ENCODE results near the gene CENPM. TPM values are rescaled to one million over a fixed set of nuclear protein-coding genes. Genes with fewer than 3 reads are reported as not detected.

The CENPM gene
- total RNA-seq, 1 donor from 2014 or later, result 1.3 TPM

DNA sequence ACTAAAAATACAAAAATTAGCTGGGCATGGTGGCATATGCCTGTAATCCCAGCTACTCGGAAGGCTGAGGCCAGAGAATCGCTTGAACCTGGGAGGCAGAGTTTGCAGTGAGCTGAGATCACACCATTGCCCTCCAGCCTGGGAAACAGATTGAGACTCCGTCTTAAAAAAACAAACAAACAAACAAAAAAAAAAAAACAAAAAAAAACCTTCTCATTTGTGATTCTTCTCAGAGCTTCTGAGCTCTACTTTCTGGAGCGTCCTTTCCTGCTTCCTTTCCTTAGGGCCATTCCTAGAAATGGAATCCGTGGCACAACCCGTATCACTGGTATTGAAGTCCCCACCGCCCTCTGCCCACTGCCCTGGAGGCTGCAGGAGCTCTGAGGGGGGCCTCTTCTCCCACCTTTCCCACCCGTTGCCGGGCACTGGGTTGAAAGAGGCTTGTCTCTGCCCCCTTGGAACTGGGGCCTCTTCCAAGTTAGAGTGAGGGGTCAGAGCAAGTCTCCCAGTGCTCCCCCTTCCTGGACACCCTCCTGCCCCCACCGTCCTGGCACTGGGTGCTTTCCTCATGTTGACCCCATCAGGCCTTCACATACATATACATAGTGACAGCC, 30.1 kb downstream of the CENPM start:
- intact Hi-C loops (cut with DNase I), result no loop called here
- DNase-seq, result no peak
- H3K9me3 ChIP-seq, result no peaks in the 10 kb centered on the region
- H3K36me3 ChIP-seq, result no peaks in the 10 kb centered on the region
- H3K4me3 ChIP-seq, result no peak overlapping the region
- TF ChIP-seq, protein P1, sequence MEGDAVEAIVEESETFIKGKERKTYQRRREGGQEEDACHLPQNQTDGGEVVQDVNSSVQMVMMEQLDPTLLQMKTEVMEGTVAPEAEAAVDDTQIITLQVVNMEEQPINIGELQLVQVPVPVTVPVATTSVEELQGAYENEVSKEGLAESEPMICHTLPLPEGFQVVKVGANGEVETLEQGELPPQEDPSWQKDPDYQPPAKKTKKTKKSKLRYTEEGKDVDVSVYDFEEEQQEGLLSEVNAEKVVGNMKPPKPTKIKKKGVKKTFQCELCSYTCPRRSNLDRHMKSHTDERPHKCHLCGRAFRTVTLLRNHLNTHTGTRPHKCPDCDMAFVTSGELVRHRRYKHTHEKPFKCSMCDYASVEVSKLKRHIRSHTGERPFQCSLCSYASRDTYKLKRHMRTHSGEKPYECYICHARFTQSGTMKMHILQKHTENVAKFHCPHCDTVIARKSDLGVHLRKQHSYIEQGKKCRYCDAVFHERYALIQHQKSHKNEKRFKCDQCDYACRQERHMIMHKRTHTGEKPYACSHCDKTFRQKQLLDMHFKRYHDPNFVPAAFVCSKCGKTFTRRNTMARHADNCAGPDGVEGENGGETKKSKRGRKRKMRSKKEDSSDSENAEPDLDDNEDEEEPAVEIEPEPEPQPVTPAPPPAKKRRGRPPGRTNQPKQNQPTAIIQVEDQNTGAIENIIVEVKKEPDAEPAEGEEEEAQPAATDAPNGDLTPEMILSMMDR (IDR thresholded peaks at IDR 0.05), result no peak
- ATAC-seq, result no peak
- peaks cover 22% of the 10 kb centered on the region for H3K4me1 ChIP-seq
- H3K27me3 ChIP-seq, result peaks cover 57% of the 10 kb centered on the region
- H3K27ac ChIP-seq, result no peak overlapping the region

DNA sequence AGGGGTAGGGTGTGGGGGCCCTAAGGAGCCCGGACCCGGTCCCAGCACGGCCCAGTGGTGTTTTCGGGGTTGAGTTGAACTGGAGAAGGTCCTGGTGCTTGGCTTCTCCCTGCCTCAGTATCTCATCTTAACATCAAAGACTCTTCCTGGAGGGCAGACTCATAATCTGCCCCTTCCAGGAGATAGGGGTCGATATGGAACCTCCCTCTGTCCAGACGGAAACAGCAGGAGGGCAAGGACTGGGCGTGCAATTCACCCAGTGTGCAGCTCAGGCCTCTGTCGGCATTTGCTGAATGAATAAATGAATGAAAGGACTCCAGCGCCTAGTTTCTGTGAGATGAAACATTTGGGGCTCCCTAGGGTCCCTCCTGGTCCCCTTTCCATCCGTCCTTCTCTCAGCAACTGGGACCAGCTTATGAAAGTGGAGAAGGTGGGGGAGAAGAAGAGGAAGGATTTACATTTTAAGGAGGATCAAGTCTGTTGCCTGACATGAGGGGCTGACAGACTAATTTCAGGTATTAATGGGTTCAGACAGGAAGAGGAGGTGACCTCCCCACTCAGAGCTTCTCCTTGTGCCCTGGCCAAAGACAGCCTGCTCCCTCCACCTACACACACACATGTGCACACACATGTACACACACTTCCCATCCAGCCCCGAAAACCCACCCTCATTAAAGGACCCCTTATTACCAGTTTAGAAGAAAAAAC, 31.0 kb downstream of the CENPM start:
- no peak overlapping the region for H3K27ac ChIP-seq
- intact Hi-C loops (cut with DNase I), result no loop called here
- H3K9me3 ChIP-seq, result no peaks in the 10 kb centered on the region
- H3K27me3 ChIP-seq, result peaks cover 67% of the 10 kb centered on the region
- TF ChIP-seq, protein P1 (IDR thresholded peaks at IDR 0.05), result no peak
- DNase-seq (no peak), ATAC-seq (no peak)
- H3K4me3 ChIP-seq, result no peak overlapping the region
- H3K36me3 ChIP-seq, result no peaks in the 10 kb centered on the region
- H3K4me1 ChIP-seq, result peaks cover 25% of the 10 kb centered on the region

DNA sequence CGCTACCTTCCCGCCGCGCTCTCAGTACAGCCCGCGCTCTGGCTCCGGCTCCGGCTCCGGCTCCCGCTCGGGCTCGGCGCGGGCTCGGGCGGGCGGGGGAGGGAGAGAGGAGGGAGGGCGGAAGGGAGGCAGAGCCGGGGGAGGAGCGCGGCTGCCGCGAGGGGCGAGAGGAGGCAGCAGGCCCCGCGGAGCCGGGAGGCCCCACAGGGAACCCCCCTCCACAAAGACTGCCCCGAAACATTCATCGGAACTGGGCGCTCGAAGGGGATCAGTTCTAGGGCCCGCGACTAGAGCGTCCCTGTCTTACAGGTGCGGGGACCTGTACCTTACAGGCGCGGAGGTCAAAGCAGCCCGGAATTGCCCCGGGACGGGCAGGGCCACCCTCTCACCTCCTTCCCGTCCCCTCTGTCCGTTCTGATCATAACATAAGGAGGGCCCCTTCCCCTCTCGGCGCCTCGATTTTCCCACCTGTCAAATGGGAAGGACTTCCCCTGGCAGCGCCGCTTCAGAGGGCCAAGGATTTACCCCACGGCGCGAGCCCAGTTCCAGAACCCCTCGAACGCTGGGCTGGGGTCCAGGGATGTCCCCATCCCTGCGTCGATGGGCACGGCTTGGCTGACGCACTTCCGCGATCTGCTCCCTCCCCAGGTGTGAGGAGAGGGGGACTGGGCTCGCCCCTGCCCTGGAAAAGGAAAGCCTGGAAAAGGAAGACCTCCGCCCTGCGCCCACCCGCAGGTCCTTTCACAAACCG, 31.7 kb downstream of the CENPM start, which contains the start of gene SHISA8:
Gene SHISA8 (minus strand): TSS at position 40 of the 751 bp plus-strand sequence. CDS start 407 bp downstream, outside the sequence.
- ATAC-seq (peak; percentile 51), DNase-seq (peak; percentile 78)
- TF ChIP-seq, protein P1 (IDR thresholded peaks at IDR 0.05), result no peak
- intact Hi-C loops (cut with DNase I), result no loop called here
- H3K4me3 ChIP-seq, result peak within 1 kb of the TSS; percentile 29
- peaks cover 32% of the 10 kb centered on the region for H3K4me1 ChIP-seq
- H3K27ac ChIP-seq, result no peak within 1 kb of the TSS
- no peaks in the 10 kb centered on the region for H3K36me3 ChIP-seq
- H3K9me3 ChIP-seq, result no peaks in the 10 kb centered on the region
- H3K27me3 ChIP-seq, result peaks cover 74% of the 10 kb centered on the region

DNA sequence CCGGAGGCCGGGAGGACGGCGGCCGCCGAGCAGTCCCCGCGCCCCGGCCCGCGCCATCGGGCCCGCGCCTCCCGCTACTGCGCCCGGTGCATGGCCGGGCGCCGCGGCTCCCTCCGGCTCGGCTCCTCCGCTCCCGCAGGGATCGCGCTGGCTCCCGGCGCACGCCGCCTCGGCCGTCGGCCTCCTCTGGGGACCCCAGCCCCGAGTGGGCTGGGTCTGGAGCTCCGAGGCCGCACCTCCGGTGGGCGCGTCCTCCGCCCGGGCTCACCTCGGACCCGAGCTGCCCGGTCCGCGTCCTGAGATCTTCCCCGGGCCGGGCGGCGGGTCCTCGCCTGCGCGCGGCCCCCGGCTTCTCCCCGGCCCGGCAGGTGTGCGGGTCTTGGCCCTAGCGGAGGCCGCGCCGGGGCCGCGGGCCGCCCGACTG, 32.3 kb downstream of the CENPM start:
- no peaks in the 10 kb centered on the region for H3K9me3 ChIP-seq
- H3K4me1 ChIP-seq, result peaks cover 26% of the 10 kb centered on the region
- TF ChIP-seq, protein P1 (IDR thresholded peaks at IDR 0.05), result no peak
- no peak overlapping the region for H3K27ac ChIP-seq
- DNase-seq (no peak), ATAC-seq (no peak)
- intact Hi-C loops (cut with DNase I), result no loop called here
- H3K36me3 ChIP-seq, result no peaks in the 10 kb centered on the region
- peaks cover 80% of the 10 kb centered on the region for H3K27me3 ChIP-seq
- H3K4me3 ChIP-seq, result peak overlapping the region; percentile 29

DNA sequence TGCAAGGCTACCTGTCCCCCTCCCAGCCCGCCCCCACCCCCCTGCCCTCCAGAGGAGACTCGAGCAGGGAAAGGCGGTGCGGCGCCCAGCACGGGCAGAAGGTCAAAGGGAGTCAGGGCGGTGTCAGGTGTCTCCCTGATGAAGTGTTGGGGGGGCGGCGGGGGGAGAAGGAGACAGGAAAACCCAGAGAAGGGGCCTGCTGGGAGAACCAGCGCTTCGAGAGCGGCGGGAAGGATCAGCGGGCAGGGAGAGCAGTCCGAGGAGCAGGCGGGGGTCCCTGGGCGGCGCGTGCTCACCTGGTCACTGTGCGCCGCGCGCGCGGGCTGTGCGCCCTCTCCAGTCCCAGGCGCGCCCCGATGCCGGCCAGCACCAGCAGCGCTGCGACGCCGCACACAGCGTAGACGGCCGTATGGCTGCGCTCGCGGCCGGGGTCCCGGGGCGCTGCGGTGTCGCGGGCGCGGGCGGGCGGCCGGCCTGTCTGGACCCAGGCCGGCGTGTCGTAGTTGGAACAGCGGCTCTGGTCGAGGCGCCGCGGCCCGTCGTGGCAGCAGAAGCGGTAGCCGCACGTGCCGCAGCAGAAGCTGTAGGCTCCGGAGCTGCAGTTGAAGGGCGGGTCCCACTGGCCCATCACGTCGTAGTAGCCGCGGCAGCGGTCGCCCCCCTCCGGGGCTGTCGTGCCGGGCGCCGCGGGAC, 33.0 kb downstream of the CENPM start:
- H3K4me3 ChIP-seq, result no peak overlapping the region
- intact Hi-C loops (cut with DNase I), result no loop called here
- no peak for ATAC-seq
- peaks cover 20% of the 10 kb centered on the region for H3K4me1 ChIP-seq
- no peak for DNase-seq
- TF ChIP-seq, protein P1 (IDR thresholded peaks at IDR 0.05), result no peak
- H3K27ac ChIP-seq, result no peak overlapping the region
- no peaks in the 10 kb centered on the region for H3K36me3 ChIP-seq
- H3K9me3 ChIP-seq, result no peaks in the 10 kb centered on the region
- peaks cover 86% of the 10 kb centered on the region for H3K27me3 ChIP-seq

Data from upper lobe of right lung (tissue), 1 donor.